IPS DF 4.7 (cell line): ENCODE data around the gene PCNT.

Source experiments
- DNase-seq: peaks from one replicate; pipeline ENCODE4 v3.0.0-alpha.2; 2013; ENCODE audit warnings: low spot score; ENCODE audit errors: extremely low read depth

Gene PCNT

GRCh38 chr21:46329796-46330195, 5.8 kb downstream of the PCNT start:
- no peak for DNase-seq

GRCh38 chr21:46334351-46335140, 10.6 kb downstream of the PCNT start:
- DNase-seq = no peak

- DNase-seq = no peak
Measured at GRCh38 chr21:46336603-46337002, 12.6 kb downstream of the PCNT start.

GRCh38 chr21:46340998-46341397, 17.0 kb downstream of the PCNT start:
- DNase-seq = no peak

GRCh38 chr21:46344219-46344915, 20.4 kb downstream of the PCNT start:
- no peak for DNase-seq

GRCh38 chr21:46345861-46346260, 21.9 kb downstream of the PCNT start:
- DNase-seq = no peak

- DNase-seq = no peak
Measured at GRCh38 chr21:46346296-46347202, 22.6 kb downstream of the PCNT start.

- no peak for DNase-seq
Measured at GRCh38 chr21:46347203-46347550, 23.2 kb downstream of the PCNT start.

DNA sequence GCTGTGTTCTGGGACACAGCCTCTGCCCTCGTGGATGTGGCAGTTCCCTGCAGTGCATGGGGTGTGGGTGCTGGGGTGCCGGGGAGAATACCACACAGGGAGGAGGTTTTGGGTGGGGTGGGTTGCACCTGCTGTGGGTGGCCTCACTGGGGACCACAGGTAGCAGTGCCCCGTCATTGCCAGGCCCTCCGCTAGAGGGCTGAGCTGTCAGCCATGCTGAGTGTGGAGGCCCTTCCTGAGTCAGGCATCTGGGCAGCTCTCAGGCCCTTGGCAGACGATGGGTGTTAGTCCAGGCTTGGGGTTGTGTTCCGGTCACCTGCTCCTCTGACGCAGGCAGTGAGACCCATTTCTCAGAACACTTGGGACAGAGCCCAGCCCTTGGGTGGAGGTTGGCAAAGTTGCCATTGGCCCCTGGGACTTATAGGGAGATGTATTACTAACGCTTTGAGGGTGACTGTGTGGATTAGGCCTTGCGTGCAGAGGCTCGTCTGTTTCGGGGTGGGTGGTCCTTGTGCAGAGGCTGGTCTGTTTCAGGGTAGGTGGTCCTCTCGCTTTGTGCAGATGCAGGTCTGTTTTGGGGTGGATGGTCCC, 23.9 kb downstream of the PCNT start:
- DNase-seq = no peak

DNA sequence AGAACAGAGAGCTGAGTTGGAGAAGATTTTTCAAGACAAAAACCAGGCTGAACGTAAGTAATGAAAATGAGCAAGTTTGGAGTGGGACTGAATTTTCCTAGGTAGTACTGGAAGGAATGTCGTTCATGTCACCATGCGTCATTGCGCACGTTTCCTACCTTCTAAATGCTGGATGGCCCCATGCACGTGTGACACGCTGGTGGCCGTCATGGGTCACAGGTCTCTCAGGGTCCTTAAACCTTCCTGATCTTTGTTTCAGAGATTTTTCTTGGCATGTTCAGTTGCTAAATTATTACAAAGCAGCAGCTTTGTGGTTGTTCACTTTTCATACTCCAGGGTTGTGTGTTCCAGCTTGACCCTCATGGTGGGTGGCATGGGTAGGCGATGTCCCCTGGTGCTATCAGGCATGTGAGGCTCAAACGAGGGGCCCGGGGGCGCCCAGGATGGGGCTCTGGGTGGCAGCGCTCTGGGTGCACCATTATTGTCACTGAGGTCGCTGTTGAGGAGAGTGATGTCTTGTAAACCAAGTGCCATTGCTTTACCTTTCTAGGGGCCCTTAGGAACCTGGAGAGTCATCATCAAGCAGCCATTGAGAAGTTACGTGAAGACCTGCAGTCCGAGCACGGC, 25.3 kb downstream of the PCNT start:
- DNase-seq = no peak

DNA sequence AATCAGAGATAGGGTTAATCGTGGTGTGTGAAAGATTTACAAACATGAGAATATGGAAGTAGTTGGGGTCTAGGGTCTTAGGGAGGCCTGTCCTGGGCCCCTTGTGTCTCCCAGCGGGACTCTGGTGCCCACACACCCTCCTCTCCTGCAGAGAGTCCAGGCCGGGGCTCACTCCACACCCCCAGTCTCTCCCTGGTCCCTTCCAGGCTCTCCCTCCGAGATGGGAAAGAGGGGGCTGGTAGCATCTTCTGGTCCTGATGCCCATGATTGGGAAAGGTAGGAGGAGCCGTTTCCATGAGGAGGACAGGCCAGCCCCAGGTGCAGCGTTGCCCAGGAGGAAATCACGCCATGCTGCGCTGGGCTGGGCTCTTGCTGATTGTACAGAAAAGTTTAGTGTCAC, 26.6 kb downstream of the PCNT start:
- DNase-seq = no peak

- no peak for DNase-seq
Measured at GRCh38 chr21:46350981-46351380, 27.0 kb downstream of the PCNT start.

- DNase-seq = no peak
Measured at GRCh38 chr21:46351476-46352163, 27.7 kb downstream of the PCNT start.

- DNase-seq = no peak
Measured at GRCh38 chr21:46352164-46352515, 28.2 kb downstream of the PCNT start.

GRCh38 chr21:46352913-46353312, 29.0 kb downstream of the PCNT start:
- no peak for DNase-seq

DNA sequence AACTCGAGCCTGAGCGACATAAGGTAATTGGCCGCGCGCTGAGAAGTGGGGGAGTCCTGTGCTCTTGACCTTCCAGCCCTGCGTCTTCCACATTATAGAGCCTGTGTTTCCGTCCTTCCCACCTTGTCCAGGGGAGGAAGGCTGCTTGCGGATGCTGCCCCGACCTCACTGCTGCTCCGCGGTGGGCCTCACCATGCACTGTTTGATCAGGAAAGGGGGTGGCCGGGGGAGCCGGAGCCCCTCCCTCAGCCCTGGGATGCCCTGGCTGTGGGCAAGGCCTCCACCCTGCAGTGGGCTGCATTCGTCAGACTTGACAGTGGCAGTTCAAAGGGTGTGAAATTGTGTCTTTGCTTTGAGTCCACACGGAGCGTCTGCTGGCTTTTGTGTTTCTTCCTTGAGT, 30.1 kb downstream of the PCNT start:
- no peak for DNase-seq

DNA sequence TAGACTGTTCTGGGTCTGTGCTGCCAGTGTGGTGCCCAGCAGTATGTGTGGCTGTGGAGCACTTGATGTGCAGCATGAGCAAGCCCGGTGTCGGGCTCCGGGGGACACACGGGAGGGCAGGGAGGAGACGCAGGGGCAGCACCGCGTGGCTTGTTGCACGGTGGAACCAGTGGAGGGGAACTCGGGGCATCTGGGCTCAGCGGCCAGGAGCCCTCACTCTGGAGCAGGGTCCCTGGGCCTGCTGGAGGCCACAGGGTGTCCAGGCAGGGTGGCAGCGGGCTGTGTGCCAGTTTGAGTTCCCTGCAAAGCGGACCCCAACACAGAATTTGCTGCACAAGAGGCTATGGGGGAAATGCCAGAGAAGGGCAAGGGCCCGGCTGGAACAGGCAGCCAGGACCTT, 30.6 kb downstream of the PCNT start:
- no peak for DNase-seq

DNA sequence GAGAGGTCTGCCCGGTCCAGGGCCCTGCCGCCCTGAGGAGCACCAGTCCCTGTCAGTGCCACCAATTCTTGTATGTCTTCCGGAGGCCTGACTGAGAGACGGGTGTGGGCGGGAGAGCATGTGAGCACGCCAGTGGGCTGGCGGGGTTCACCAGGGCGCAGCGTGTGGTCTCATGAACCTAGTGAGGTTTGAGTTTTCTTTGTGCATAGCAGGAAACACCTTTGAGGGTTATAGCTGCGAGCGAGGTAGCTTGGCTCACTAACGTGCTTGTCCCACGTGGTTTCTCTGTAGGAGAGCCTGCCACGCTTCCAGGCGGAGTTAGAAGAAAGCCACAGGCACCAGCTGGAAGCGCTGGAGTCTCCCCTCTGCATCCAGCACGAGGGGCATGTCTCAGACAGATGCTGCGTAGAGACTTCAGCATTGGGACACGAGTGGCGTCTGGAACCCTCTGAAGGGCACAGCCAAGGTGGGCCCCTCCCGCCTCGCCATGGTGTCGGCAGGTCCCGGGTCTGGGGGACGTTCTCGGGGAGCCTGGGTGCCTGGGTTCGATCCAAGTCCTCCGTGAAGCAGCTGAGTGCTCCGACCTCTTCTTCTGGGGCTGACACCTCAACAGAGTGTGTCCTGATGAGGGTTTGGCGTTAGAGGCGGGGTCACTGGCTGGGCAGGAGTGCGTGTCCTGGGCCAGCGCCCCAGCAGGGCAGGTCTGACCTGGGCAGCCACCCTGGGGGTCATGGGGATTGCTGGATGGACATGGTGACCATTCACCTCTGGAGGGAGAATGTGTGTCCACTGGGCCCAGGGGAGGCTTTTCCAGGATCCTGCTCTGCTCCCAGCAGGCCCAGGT, 31.4 kb downstream of the PCNT start:
- no peak for DNase-seq

DNA sequence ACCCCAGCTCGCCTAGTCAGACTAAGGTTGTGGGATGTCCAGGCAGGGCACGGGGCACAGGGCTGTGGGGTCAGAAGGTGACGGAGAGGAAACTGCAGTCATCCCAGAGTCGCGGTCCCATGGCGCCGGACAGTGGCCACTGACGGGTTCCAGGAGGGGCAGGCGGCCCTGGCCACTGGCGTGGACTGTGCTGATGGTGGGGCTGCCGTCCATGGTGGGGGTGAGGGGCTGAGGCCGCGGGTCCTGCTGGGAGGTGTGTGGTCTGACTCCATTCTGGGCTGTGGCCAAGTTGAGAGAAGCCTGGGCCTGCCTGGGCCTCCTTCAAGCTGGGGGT, 32.0 kb downstream of the PCNT start:
- DNase-seq = no peak
